K562 treated with DMSO at 1 percent for 48 hours (cell line): ENCODE data around the gene NRF1. TPM values are rescaled to one million over a fixed set of nuclear protein-coding genes. Genes with fewer than 3 reads are reported as not detected.

Experiments used
- total RNA-seq: library from RNA; unstranded; fragments of 300-600 nt; gene quantifications from 2 replicates; pipeline ENCODE4 v1.2.3, GENCODE V29; 2022; ENCODE audit warnings: low replicate concordance; ENCODE audit errors: extremely low read depth

Gene NRF1
- not detected in 2 replicates for total RNA-seq

DNA sequence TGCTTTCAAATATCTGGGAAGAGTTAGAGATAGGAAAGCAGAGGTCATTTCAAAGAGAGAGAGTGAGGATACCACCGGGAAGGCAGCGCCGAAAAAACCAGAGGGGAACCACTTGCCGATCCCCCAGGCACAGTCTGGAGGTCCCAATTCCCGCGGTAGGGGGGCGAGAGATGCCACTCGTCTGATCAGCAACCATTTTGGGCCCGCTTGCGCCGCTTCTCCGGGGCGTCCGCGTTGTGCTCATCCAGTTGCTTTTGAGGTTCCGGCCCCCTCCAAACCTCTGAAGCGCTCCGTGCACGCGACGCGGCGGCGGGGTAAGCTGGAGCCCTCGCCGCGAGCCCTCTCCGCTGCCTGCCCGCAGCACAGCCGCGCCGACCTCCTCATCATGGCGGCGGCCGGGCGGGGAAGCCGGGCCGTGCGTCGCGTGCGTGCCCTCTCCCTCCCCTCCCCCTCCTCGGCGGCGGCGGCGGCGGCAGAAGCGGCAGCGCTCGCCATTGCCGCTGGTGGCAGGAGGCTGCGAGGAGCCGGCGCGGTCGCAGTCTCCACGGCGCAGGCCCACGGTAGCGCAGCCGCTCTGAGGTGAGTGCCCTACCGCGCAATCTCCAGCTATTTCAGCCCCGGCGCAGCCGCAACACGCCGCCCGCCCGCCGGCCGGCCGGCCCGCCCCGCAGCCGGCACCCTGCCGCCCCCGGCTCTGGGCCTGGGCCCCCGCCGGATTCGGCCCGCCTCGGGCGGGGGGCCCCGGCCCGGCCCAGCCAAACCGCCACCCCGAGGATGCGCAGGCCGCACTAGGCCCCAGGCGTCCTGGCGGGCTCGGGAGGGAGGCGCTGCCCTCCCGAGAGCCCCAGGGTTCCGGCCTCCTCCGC lies at the start of gene NRF1:
TSS of gene NRF1 (plus strand) at position 475 of the 866 bp plus-strand sequence. CDS start 45,632 bp downstream, outside the sequence.

Other genes with a start within 250 kb of the NRF1 start
- gene STRIP2, start 177.3 kb upstream of the NRF1 start, total RNA-seq, result 69.3 TPM in 1 of 2 replicates, not detected in the other
- not detected in 2 replicates for gene SMKR1, start 109.2 kb upstream of the NRF1 start, total RNA-seq